ENCODE measurements around the gene CTBS.
"Not testable (repeated sequence)": the region's sequence is repeated elsewhere in the genome, so short reads cannot be mapped to it uniquely, and the experiment has no call there.

Gene CTBS

GRCh38 chr1:84584126-84584525, 9.9 kb upstream of the CTBS start:
- DNase-seq, result no peak

GRCh38 chr1:84583648-84584047, 9.4 kb upstream of the CTBS start:
- no peak for DNase-seq

GRCh38 chr1:84582802-84583587, 8.8 kb upstream of the CTBS start:
- DNase-seq, result no peak

GRCh38 chr1:84581648-84582047, 7.4 kb upstream of the CTBS start:
- no peak for DNase-seq

GRCh38 chr1:84574936-84575335, 696 bp upstream of the CTBS start:
- no peak for DNase-seq

GRCh38 chr1:84573481-84573966, 716 bp downstream of the CTBS start:
- no peak for DNase-seq

- DNase-seq, result no peak
Observed at GRCh38 chr1:84571150-84571535, 3.1 kb downstream of the CTBS start.

GRCh38 chr1:84570436-84571149, 3.6 kb downstream of the CTBS start:
- no peak for DNase-seq

GRCh38 chr1:84569216-84569615, 5.0 kb downstream of the CTBS start:
- DNase-seq, result no peak

GRCh38 chr1:84550826-84551225, 23.4 kb downstream of the CTBS start:
- DNase-seq, result no peak

- no peak for DNase-seq
Observed at GRCh38 chr1:84541679-84542078, 32.6 kb downstream of the CTBS start.

- DNase-seq, result no peak
Observed at GRCh38 chr1:84540759-84541158, 33.5 kb downstream of the CTBS start.

GRCh38 chr1:84539972-84540371, 34.3 kb downstream of the CTBS start:
- no peak for DNase-seq

- DNase-seq, result no peak
Observed at GRCh38 chr1:84538599-84538998, 35.6 kb downstream of the CTBS start.

GRCh38 chr1:84525779-84526178, 48.5 kb downstream of the CTBS start:
- no peak for DNase-seq

- no peak for DNase-seq
Observed at GRCh38 chr1:84524590-84524989, 49.6 kb downstream of the CTBS start.

GRCh38 chr1:84510668-84511067, 63.6 kb downstream of the CTBS start:
- DNase-seq, result no peak

- DNase-seq, result no peak
Observed at GRCh38 chr1:84510165-84510564, 64.1 kb downstream of the CTBS start.

- no peak for DNase-seq
Observed at GRCh38 chr1:84509029-84509428, 65.2 kb downstream of the CTBS start.

GRCh38 chr1:84508510-84508909, 65.7 kb downstream of the CTBS start:
- DNase-seq, result no peak

- DNase-seq, result not testable (repeated sequence)
Observed at GRCh38 chr1:84507887-84508286, 66.4 kb downstream of the CTBS start.

- DNase-seq, result no peak
Observed at GRCh38 chr1:84506729-84507453, 67.3 kb downstream of the CTBS start.

- DNase-seq, result peak; percentile 71
Observed at GRCh38 chr1:84506002-84506728, 68.1 kb downstream of the CTBS start, which contains the start of the genes GNG5 and SPATA1. GNG5 (minus strand) TSS chr1:84506581; CDS start chr1:84506091, 490 bp downstream. SPATA1 (plus strand) TSS chr1:84506386; CDS start chr1:84516360, 9,974 bp downstream.
